ENCODE measurements around the gene SOX5. TPM values are rescaled to one million over a fixed set of nuclear protein-coding genes. Genes with fewer than 3 reads are reported as not detected.

The SOX5 gene
- total and polyA plus RNA-seq, 2 of the 8 experiments (the other 6 are each of a cell fraction or from before 2014, with no cell fraction given), result 2.2 to 2.6 TPM

DNA sequence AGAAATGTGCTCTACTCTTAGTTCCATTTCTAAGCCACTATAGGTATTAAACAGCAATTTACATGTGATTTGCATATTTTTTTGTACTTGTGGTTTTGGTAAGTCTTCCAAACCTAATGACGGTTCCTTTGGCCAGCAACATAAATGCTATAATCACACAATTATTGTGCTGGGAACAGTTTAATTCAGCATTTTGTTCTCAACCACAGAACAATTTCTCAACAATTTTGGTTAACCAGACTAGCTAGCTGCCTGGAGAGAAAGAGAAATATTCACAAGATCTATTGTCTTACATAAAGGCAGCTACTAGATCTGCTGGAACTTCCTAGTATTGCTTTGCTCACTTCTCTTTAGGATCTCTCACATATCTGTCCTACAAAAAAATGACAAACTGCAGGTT lies 265.3 kb downstream of the SOX5 start:
- Histone ChIP-seq H3K4ac (replicated peaks; ENCODE audit: insufficient read length, low read depth, low read length) (no peak overlapping the region), H2BK15ac (ENCODE audit: low read length) (no peak overlapping the region), H3K18ac (ENCODE audit: extremely low read depth, low read length) (no peak overlapping the region), H2BK12ac (ENCODE audit: low read depth, low read length) (no peak overlapping the region), H3K79me1 (ENCODE audit: low read depth, low read length) (no peaks in the 10 kb centered on the region), H3K9ac (replicated peaks in 1 of 4; ENCODE audit: extremely low read depth in 1 of 4, low read depth in 3 of 4, low read length in 3 of 4) (no peak overlapping the region), H3K79me2 (ENCODE audit: control insufficient read depth in 1 of 2, insufficient read depth in 2 of 2, low read length in 2 of 2) (no peaks in the 10 kb centered on the region), H4K20me1 (replicated peaks in 1 of 2; ENCODE audit: control insufficient read depth in 1 of 2, insufficient read depth in 2 of 2, low read length in 2 of 2) (no peaks in the 10 kb centered on the region), H3K27me3 (replicated peaks in 1 of 4; ENCODE audit: control insufficient read depth in 3 of 4, extremely low read depth in 1 of 4, insufficient read depth in 3 of 4, low read length in 3 of 4) (no peaks in the 10 kb centered on the region), H3K14ac (ENCODE audit: insufficient read length) (no peak overlapping the region), H2BK120ac (replicated peaks; ENCODE audit: low read depth, low read length) (no peak overlapping the region), H3K4me3 (ENCODE audit: extremely low read depth in 1 of 4, insufficient read depth in 2 of 4, low read depth in 3 of 4, low read length in 4 of 4) (no peak overlapping the region), H3K27ac (ENCODE audit: low read depth, low read length) (no peak overlapping the region), H2AK5ac (ENCODE audit: low read depth, low read length) (no peak overlapping the region), H3K9me3 (ENCODE audit: insufficient read depth in 2 of 2, low read depth in 1 of 2, low read length in 1 of 2) (no peaks in the 10 kb centered on the region), H3K4me1 (replicated peaks in 1 of 4; ENCODE audit: control insufficient read depth in 3 of 4, insufficient read depth in 4 of 4, low read length in 3 of 4) (no peaks in the 10 kb centered on the region), H2BK20ac (ENCODE audit: low read length) (no peak overlapping the region), H3K4me2 (ENCODE audit: insufficient read depth in 1 of 2, low read depth in 2 of 2, low read length in 2 of 2) (no peak overlapping the region), H3K23me2 (ENCODE audit: low read depth, low read length) (no peaks in the 10 kb centered on the region), H3K23ac (ENCODE audit: insufficient read length) (no peak overlapping the region), H2BK5ac (ENCODE audit: low read depth, low read length) (no peak overlapping the region), H2AFZ (ENCODE audit: low read length) (no peak overlapping the region), H4K8ac (ENCODE audit: extremely low read depth, insufficient read depth, low read length) (no peak overlapping the region), H3K56ac (replicated peaks; ENCODE audit: insufficient read length, low read depth, low read length) (no peak overlapping the region), H4K5ac (ENCODE audit: insufficient read length, low read depth, low read length) (no peak overlapping the region), H3K36me3 (ENCODE audit: control insufficient read depth in 2 of 4, insufficient read depth in 4 of 4, low read length in 3 of 4) (no peaks in the 10 kb centered on the region), H4K91ac (replicated peaks; ENCODE audit: insufficient read length, low read length) (no peak overlapping the region)
- POLR2A ChIA-PET (ENCODE audit: partially characterized antibody), result no interaction called here
- 100% methylated on average over 1 of the region's 1 CpG; no CpG with 5 or more reads in 1 of the 2 experiments for WGBS, 2 experiments (ENCODE audit: extremely low coverage in 1 of 2, insufficient coverage in 1 of 2, insufficient read length in 1 of 2, insufficient replicate concordance in 2 of 2, low coverage in 1 of 2, low lambda C conversion rate in 2 of 2, missing lambda C conversion rate in 1 of 2)
- FAIRE-seq (no peak), DNase-seq (ENCODE audit: low read depth in 1 of 2, low spot score in 2 of 2) (no peak)
- CTCF ChIA-PET (ENCODE audit: partially characterized antibody), result no interaction called here
- no peak for TF ChIP-seq TBP (IDR thresholded peaks at IDR 0.05; ENCODE audit: low read depth, low read length)
- no peak for TF ChIP-seq POLR2AphosphoS5 (IDR thresholded peaks at IDR 0.05; ENCODE audit: low read depth, low read length)
- TF ChIP-seq SIX5 (IDR thresholded peaks at IDR 0.05; ENCODE audit: low read depth, low read length), result no peak
- TF ChIP-seq BRCA1 (IDR thresholded peaks at IDR 0.05; ENCODE audit: low read depth, low read length), result no peak
- TF ChIP-seq EP300 (IDR thresholded peaks at IDR 0.05; ENCODE audit: borderline replicate concordance in 1 of 2, low read depth in 2 of 2, low read length in 2 of 2), result no peak
- TF ChIP-seq KDM1A (IDR thresholded peaks at IDR 0.05; ENCODE audit: borderline replicate concordance, low read length), result no peak
- TF ChIP-seq EZH2 (IDR thresholded peaks at IDR 0.05; ENCODE audit: low read depth, low read length, severe bottlenecking), result no peak
- no peak for TF ChIP-seq CEBPB (IDR thresholded peaks at IDR 0.05; ENCODE audit: low read depth, low read length)
- TF ChIP-seq POU5F1 (IDR thresholded peaks at IDR 0.05; ENCODE audit: low read depth, low read length), result no peak
- TF ChIP-seq, protein P1, sequence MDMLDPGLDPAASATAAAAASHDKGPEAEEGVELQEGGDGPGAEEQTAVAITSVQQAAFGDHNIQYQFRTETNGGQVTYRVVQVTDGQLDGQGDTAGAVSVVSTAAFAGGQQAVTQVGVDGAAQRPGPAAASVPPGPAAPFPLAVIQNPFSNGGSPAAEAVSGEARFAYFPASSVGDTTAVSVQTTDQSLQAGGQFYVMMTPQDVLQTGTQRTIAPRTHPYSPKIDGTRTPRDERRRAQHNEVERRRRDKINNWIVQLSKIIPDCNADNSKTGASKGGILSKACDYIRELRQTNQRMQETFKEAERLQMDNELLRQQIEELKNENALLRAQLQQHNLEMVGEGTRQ (IDR thresholded peaks at IDR 0.05; ENCODE audit: low read length), result no peak
- TF ChIP-seq SP2 (IDR thresholded peaks at IDR 0.05; ENCODE audit: low read length), result no peak
- no peak for TF ChIP-seq HDAC6 (IDR thresholded peaks at IDR 0.05; ENCODE audit: low read depth, low read length)
- no peak for TF ChIP-seq KDM4A (IDR thresholded peaks at IDR 0.05; ENCODE audit: low read depth, low read length, severe bottlenecking)
- no peak for TF ChIP-seq RNF2 (IDR thresholded peaks at IDR 0.05; ENCODE audit: borderline replicate concordance, low read depth, low read length, missing control alignments, poor library complexity, severe bottlenecking)
